ENCODE measurements around the gene ZNF536.

GRCh38 chr19:30379841-30380610 is 7.8 kb downstream of the ZNF536 start:
- no peak for TF ChIP-seq CTCF (IDR thresholded peaks at IDR 0.05)
- TF ChIP-seq POLR2A (IDR thresholded peaks at IDR 0.05), result no peak
